PC-9 (cell line): ENCODE results near the gene ENPP3.

Source experiments
- EZH2 ChIP-seq: fragments of 200-600 bp; sonication (generic); IDR thresholded peaks from 2 replicates; pipeline ENCODE4 v1.8.0; 2017; ENCODE audit warnings: antibody characterized with exemption, low read depth
- TF ChIP-seq, protein P1 (sequence below): fragments of 200-600 bp; sonication (generic); conservative IDR thresholded peaks from 2 replicates; pipeline ENCODE4 v1.6.1; 2017; ENCODE audit warnings: mixed run types, antibody characterized with exemption, mild to moderate bottlenecking, moderate library complexity

DNA sequence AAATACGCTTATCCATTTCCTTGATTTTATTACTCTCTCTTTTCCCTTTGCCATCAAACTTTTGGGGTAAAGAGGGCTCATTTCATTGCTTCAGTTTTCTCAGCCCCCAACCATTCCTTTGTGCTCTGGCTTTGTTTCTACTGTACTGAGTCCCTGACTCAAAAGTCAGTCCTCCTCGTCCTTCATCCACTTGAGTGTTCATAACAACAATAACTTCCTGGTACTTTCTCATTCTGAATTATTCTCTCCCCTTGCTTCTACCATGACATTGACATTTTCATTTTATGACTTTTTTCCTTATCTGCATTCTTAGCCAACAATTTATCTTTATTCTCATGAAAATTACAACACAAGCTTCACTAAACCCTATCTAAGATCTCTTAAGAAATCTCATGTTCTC lies 911 bp downstream of the ENPP3 start:
- TF ChIP-seq, protein P1, sequence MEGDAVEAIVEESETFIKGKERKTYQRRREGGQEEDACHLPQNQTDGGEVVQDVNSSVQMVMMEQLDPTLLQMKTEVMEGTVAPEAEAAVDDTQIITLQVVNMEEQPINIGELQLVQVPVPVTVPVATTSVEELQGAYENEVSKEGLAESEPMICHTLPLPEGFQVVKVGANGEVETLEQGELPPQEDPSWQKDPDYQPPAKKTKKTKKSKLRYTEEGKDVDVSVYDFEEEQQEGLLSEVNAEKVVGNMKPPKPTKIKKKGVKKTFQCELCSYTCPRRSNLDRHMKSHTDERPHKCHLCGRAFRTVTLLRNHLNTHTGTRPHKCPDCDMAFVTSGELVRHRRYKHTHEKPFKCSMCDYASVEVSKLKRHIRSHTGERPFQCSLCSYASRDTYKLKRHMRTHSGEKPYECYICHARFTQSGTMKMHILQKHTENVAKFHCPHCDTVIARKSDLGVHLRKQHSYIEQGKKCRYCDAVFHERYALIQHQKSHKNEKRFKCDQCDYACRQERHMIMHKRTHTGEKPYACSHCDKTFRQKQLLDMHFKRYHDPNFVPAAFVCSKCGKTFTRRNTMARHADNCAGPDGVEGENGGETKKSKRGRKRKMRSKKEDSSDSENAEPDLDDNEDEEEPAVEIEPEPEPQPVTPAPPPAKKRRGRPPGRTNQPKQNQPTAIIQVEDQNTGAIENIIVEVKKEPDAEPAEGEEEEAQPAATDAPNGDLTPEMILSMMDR, result no peak
- no peak for TF ChIP-seq EZH2
